GM19035 (cell line): ENCODE measurements around the gene GHRH.

Experiments used
- ATAC-seq: cut with Tn5 transposase; IDR thresholded peaks from one replicate; pipeline ENCODE4 v1.9.1; 2021; ENCODE audit not compliant: unreplicated experiment

The GHRH gene

DNA sequence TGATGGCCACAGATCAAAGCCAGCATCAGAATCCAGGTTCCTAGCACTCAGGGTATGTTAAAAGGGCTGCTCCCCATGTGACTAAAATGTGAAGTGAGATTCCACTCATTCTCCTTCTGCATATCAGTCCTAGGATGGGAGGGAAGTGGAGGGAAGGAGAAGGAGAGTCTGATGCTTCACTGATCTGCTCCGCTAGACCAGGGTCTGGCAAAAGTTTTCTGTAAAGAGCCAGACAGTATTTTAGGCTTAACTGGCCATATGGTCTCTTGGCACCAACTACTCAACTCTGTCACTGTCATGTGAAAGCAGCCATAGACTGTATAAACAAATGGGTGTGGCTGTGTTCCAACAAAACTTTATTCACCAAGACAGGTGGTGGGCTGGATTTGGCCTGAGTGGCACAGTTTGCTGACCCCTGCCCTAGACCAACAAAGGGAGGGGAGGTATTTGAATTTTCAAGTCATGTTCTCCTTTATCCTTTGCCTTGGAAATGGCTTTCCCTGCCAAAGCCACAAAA, 22.6 kb downstream of the GHRH start:
- ATAC-seq: no peak

DNA sequence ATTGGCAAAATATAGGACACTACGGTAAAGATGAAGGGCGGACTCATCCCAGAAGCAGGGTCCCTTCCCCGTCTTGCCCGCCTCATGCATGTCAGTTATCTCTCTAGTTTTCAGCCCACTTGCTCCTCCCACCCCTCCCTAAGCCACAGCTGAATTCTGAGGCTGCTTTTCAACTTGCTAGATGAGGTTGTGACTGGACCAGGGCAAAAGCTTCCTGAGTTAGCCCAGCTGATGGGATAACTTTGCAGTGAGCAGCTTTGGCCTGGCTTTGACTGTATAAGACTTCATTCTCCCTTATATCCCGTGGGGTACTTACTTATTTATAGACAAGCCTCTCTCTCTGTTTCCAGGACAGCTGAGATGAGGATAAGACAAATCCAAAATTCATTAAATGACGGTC, 23.2 kb downstream of the GHRH start:
- no peak for ATAC-seq

DNA sequence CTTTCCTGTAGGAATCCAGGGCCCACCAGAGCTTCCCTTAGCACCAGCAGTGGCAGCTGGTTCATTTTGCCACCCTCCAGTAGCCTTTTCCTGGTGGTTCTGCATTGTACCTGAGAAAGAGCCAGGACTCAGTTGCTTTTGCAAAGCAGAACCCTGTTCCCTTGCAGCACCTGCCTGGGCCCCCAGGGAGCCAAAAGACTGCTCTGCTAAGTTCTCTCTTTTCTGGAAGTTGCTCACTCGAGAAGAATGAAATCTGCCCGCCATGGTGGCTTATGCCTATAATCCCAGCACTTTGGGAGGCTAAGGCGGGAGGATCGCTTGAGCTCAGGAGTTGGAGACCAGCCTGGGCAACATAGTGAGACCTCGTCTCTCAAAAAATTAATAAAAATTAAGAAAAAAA, 24.0 kb downstream of the GHRH start:
- ATAC-seq: no peak

DNA sequence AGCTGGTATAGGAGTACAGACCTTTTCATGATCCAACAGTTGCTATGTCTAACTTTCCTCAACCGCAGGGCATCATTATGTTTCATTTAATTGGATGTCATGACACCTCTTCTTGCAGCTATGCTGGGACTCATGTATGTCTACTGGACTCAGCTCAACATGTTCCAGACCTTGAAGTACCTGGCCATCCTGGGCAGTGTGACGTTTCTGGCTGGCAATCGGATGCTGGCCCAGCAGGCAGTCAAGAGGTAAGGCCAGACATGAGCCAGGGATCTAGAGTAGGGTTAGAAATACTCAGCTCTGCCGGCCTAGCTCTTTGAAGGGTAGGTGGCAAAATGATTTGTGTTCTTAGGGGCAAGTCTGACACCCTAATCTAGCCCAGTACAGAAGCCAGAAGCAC, 25.2 kb downstream of the GHRH start:
- ATAC-seq: no peak

DNA sequence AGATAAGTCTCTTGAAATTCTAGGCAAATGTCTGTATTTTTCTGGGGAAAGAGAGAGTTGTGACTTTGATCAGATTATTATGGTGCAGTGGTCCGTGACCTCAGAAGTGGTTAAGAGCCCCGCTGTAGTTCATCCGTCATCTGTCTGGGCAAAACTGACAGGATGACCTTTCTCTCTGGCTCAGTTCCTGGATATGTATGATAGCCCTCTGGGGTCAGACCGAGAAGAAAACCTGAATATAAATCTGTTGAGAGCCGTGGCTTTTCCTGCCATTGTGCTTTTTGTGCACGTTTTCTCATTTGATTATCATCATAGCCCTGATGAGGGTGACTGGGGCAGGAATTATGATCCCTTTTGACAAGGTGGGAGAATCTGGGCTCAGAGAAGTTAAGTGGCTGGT, 26.5 kb downstream of the GHRH start:
- ATAC-seq: no peak

DNA sequence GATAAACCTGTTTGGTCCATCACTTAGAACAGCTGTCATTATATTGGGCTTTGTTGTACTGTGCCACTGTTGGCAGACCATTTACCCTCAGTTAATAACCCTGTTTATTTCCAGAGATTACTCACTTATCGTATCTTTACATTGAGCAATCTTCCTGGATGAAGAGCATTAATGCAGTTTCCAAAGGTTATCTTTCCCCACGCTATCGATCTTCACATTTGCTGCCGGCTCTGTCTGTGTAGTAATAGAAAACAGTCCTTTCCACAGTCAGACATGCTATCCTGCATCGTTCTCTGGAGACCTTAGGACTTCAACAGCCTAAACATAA, 27.4 kb downstream of the GHRH start:
- ATAC-seq: no peak

DNA sequence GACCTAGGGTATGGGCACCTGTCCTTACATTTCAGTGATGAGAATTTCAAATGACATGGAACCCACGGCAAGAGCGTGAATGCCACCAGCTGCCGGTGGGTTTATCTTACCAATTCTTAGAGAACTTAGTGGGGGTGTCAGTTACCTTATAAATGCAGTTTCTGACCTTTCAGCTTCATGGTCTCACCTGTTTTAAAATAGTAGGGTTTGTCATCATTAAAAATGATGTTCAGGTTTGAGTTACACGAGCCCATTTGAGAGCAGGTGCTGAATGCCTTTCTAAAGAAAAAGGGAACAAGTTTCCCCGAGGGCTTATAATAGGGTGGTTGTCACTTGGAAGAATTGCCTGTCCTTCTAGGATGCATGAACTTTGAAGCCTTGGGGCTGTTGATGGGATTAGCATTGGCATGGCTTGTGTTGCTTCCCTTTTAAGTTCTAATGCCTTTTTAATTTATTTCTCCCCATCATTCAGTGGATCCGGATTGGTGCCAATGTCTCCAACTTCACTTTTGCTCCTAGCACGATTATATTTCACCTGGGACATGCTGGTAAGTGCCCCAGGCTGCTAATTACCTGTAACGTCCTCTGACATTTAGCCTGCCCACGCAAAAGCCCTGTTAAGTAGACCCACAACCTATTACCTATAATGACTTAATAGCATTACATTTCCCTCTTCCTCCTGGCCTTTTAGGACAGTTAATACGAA, 27.9 kb downstream of the GHRH start:
- no peak for ATAC-seq

DNA sequence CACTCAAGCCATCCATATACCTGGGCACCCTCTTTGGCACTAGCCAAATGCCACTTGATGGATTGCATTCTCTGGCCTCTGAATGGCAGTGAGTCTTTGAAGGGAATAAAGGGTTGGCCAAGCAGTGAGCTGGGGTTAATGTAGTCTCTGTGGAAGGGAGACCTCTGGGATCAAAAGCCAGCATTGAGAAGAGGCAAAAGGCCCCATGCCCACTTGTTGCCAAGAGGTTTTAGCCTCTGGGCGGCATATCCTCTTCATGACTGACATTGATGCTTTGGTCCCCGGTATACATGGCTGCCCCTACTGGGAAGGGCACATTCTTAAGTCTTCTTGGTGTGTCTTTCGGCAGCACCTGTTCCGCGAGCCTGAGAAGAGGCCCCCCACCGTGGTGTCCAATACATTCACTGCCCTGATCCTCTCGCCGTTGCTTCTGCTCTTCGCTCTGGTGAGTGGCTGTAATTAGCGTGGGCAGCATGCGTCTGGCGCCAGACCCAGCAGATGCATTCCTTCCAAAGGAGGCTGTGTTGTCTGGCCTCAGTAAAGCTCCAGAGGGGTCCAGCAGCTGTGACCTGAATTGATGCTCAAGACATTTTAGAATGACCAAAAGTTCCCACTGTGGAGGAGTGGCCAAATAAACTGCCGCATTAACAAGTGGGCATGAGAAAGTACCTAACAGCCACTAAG, 29.5 kb downstream of the GHRH start:
- ATAC-seq: no peak

DNA sequence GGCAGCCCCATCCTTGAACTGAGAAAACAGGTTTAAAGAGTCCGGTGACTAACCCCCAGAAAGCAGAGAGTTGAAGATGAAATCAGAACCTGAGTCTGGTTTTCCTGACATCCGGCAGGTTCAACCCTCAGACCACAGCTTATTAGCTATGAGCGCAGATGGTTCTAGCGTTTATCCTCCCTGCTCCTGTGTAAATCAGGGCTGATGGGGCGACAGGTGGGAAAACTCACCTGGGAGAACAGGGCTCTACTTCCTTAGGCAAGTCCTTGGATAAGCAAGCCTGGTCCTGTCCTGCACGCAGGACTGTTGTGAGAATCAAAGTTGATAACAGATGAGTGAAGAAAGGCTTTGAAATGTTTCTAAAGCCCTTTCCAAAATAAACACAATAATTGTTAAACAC, 31.4 kb downstream of the GHRH start:
- no peak for ATAC-seq

DNA sequence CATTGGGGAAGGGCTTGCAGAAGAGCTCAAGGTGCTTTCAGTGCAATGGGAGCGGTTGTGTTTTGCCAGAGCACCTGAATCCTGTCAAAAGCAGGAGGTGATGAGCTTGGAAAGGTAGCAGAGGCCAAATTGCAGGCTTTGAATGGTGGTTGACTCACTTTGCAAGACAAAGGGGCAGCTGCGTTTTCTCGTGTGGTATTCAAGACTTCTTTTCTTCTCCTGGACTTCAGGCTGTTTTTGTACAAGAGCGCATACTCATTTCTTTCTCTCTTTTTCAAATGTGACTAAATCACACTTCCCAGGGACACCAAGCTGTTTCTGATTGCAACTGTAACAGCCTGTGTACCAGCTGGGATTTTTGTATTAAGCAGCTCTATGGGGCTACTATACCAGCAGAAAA, 32.3 kb downstream of the GHRH start:
- ATAC-seq: no peak

DNA sequence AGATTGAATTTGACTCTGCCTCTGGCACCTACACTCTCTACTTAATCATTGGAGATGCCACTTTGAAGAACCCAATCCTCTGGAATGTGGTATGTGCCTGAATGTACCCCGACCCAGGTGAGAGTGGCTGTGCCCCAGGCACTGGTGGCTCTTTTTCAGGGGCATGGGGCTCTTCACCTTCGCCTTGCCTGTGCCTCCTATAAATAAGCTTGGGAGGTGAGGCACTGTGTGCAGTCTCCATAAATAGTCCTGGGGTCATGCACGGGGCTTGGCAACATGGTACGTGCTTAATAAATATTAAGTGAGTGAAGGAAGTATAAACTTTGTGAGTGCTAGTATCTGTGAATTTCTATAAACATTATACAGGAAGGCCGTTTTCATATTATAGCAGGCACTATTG, 33.0 kb downstream of the GHRH start:
- no peak for ATAC-seq

DNA sequence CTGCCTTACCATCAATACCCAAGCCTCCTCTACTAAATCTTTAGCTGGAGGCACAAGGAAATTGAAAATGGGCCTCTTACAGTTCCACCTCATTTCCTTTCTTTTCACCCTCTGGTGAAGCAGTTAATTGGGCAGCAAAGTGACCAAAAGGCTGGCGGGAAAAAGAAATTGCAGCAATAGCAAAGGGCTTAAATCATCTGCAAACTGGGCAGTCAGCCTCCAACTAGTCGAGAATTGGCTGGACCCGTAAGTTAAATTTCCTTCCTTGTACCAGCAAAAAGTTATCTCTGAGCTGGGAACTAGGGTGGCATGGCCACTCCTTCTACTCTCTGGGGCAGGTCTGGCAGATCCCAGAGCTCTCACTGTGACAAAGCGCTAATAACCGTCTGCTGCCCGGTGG, 33.5 kb downstream of the GHRH start:
- ATAC-seq: no peak

DNA sequence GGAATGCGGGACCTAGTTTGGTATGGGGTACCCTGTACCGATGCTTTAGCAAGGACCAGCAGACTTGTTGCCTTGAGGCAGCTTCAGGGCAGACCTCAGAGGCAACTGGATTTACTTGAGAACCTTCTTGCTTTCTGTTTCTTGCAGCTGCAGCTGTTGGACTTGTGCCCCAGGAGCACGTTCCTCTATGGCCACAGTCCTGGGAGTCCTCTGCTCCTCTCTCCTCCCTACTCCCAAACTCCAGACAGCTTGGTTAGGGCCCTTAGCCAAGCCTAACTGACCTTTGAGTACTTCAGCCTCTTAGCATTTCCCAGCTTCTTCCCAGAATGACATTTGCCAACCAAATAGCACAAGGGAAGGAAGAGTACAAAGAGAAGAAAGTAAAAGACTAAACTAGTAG, 34.7 kb downstream of the GHRH start:
- ATAC-seq: no peak

DNA sequence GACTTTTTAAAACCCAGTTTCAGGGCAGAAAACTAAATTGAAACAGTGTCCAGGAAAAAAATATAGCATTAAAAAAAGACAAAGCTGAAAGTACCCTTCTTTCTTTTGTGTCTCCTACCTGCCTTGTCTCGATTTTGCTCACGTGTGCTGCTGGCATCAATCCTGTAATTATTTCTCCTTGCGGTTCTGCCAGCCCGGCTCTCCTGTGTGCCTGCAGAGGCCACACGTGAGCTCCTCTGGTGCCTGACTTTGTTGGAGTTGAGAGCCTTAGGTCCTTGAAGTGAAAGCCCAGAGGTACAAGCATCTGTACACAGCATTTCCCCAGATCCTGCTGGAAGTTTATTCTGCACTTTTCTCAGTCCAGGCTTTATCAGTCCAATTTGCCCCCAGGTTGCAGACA, 36.5 kb downstream of the GHRH start:
- ATAC-seq: no peak

DNA sequence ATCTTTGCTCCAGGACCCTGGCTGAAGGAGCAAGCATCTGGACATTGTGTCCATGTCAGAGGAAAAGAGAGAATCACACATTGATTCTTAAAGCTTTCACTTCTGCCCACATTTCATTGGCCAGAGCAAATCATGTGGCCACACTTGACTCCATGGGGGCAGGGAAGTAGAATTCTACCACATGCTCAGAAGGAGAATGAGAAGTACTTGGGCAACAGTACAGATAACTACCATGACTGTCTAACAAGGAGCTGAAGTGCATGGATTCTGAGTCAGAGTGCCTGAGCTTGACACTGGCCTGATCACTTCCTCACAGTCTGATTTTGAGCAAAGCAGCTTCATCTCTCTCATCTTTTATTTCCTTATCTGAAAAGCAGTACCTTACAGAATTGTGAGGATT, 38.6 kb downstream of the GHRH start:
- ATAC-seq: no peak

DNA sequence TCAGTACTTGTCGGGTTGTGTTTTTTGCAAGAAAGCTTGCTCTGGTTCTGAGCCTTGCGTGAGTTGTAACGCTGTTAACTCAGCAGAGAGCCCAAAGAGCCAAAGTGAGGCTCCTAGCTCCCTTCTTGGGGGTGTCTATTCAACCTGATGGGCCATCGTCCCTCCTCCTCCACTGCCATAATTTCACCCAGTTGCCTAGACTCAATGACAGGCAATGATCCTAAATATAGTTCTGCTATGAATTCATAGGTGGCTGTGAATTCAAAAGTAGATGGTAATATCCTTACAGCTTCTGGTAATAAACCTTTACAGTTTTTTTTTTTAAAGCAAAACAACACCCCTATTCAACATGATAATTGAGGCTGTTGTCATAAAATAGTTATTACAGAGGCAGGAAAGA, 39.5 kb downstream of the GHRH start:
- no peak for ATAC-seq

DNA sequence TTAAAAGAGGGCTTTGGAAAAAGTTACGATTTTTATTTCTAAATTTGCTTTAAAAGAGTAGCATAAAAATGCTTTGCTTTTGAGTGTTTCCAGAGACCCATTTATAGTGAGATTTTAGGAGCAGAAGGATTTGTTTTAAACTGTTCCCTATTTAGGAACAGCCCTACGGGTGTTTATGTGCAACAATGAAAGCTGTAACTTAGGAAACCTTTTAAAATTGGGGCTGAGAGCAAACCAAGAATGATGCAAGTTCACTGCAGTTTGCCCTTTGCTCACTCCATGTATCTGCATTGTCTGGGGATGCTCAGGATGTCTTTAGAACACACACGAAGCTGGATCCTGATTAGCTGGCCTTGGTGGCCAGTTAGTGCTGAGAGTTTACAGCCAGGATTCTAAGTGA, 40.9 kb downstream of the GHRH start:
- no peak for ATAC-seq

DNA sequence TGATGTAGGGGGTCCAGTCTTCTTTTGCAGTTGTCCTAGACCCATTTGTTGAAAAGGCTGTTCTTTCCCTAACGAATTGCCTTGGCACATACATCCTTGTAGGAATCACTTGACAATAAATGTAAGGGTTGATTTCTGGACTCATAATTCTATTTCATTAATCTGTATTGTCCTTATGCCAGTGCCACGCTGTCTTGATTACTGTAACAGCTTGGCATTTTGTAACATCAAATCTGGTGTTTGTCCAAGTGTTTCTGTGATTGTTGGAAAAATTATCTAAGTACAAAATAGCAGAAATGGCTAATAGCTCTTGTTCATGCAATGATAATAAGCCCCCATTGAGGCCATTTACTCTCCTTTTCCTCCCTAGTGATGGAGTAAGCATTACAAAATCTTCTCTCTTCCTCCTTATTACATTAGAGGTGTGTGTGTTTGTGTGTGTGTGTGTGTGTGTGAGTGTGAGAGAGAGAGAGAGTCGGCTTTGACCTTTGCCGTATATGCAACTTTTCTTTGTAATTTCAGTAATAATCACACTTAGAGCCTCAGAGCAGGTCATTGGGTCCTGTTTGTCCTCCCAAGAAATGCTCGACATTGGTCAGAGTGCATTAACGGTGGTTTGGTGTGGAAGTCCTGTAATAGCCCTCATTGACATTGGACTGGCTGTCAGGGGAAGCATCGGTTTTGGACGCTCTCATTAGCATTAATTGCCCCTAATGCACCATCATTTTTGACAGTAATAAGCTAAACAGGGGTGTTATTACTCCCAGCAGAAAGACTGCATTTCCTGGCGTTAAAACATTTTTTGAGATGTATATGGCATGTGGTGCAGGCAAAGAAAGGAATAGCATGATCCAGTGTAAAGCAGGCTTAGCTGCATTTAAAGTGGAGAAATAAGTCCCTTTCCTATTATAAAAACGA, 41.6 kb downstream of the GHRH start:
- no peak for ATAC-seq

DNA sequence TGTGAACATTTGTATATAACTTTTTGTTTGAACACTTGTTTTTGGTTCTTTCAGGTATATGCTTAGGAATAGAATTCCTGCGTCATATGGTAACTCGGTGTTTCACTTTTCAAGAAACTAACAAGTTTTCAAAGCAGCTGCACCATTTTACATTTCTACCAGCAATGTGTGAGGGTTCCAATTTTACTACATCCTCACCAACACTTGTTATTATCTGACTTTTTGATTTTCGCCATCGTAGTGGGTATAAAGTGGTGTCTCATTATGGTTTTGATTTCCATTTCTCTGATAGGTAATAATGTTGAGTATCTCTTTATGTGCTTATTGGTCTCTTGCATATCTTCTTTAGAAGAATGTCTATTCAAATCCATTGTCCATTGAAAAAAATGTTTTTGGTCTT, 42.6 kb downstream of the GHRH start:
- ATAC-seq: no peak

DNA sequence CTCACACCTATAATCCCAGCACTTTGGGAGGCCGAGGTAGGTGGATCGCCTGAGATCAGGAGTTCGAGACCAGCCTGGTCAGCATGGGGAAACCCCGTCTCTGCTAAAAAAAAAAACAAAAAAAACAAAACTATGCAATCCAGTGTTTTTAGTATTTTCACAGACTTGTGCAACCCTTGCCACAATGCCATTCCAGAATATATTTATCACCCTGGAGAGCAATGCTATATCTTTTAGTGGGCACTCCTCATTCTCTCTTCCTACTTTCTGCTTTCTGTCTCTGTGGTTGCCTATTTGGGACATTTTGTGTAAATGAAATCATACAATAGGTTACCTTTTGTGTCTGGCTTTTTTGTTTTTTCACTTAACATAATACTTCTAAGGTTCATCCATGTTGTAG, 43.2 kb downstream of the GHRH start:
- no peak for ATAC-seq

DNA sequence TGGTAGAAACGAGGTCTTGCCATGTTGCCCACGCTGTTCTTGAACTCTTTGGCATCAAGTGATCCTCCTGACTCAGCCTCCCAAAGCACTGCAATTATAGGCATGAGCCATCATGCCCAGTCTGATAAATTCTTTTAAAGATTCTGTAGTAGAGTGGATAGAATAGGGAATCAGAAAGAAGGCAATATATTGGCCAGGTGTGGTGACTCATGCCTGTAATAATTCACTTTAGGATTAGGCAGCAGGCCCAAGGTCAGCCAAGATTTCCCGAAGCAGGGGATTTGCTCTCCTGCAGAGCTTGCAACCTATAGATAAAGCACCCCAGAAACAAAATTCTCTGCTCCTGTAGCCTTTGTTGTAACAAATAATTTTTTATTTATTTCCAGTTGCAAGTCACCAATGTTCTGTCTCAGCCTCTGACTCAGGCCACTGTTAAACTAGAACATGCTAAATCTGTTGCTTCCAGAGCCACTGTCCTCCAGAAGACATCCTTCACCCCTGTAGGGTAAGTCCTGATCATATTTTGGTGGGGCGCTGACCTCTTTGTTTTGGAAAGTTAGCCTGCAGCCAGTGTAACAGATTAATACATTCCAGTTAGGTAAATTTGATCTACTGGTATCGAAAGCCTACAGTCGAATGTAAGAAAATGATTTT, 51.8 kb downstream of the GHRH start:
- no peak for ATAC-seq
